ENCODE measurements around the gene KRT36. TPM values are rescaled to one million over a fixed set of nuclear protein-coding genes. Genes with fewer than 3 reads are reported as not detected.

The KRT36 gene
- polyA plus RNA-seq, 1 donor, result 0.03 TPM

- Histone ChIP-seq H3K4me1 (ENCODE audit: control insufficient read depth, insufficient read depth, low read length) (no peaks in the 10 kb centered on the region), H3K9me3 (ENCODE audit: control insufficient read depth, low read depth, low read length) (no peaks in the 10 kb centered on the region), H3K4me3 (ENCODE audit: low read length) (no peak overlapping the region), H3K27ac (ENCODE audit: low read length) (no peak overlapping the region), H3K36me3 (ENCODE audit: control insufficient read depth, insufficient read depth, low read length) (no peaks in the 10 kb centered on the region), H3K27me3 (ENCODE audit: control insufficient read depth, insufficient read depth, low read length) (peaks cover 26% of the 10 kb centered on the region)
- no peak for DNase-seq
- WGBS (ENCODE audit: insufficient coverage, low lambda C conversion rate), result no CpG with 5 or more reads among the region's 3 CpGs
Measured at GRCh38 chr17:41456204-41456603, 33.5 kb downstream of the KRT36 start.

DNA sequence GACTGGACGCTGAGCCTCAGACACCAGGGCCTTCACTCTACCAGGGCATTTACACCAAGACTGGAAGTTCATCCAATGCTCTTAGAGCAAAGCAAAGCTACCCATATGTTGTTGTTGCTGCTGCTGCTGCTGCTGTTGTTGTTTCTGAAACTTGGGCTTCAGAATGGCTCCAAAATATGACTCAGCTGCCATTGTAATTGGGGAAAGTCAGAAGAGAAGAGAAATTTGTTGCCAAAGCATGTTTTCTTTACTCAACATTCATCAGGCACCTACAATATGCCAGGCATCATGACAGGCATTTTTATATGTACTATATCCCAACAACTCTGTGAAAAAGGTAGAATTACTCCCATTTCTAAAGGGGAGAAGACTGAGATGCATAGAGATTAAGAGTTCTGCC is 34.5 kb downstream of the KRT36 start:
- Histone ChIP-seq H3K27me3 (ENCODE audit: control insufficient read depth, insufficient read depth, low read length) (peaks cover 26% of the 10 kb centered on the region), H3K36me3 (ENCODE audit: control insufficient read depth, insufficient read depth, low read length) (no peaks in the 10 kb centered on the region), H3K27ac (ENCODE audit: low read length) (no peak overlapping the region), H3K9me3 (ENCODE audit: control insufficient read depth, low read depth, low read length) (no peaks in the 10 kb centered on the region), H3K4me1 (ENCODE audit: control insufficient read depth, insufficient read depth, low read length) (no peaks in the 10 kb centered on the region), H3K4me3 (ENCODE audit: low read length) (no peak overlapping the region)
- WGBS (ENCODE audit: insufficient coverage, low lambda C conversion rate), result no CpG with 5 or more reads among the region's 1 CpG
- no peak for DNase-seq

DNA sequence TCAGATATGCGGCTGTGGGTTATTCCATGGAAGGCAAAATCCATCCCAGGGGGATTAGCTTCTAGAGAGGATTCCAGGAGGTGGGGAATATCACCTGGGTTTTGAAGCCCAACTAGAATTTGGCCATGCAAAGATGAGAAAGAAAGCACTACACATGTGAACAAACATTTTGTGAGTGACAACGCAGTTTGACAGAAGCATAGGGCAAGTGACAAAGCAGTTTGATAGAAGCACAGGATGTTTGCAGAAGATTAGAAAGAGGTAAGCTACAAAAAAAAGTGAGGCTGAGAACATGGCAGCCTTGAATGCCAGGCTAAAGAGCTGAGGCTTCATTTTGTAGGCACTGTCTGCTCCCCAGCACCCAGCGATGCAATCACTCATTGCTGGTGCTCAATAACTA is 36.6 kb downstream of the KRT36 start:
- no peaks in the 10 kb centered on the region for H3K9me3 ChIP-seq (ENCODE audit: control insufficient read depth, low read depth, low read length)
- H3K4me3 ChIP-seq (ENCODE audit: low read length), result no peak overlapping the region
- 100% methylated on average over 1 of the region's 3 CpGs for WGBS (ENCODE audit: insufficient coverage, low lambda C conversion rate)
- no peaks in the 10 kb centered on the region for H3K4me1 ChIP-seq (ENCODE audit: control insufficient read depth, insufficient read depth, low read length)
- H3K27me3 ChIP-seq (ENCODE audit: control insufficient read depth, insufficient read depth, low read length), result peaks cover 21% of the 10 kb centered on the region
- H3K27ac ChIP-seq (ENCODE audit: low read length), result no peak overlapping the region
- no peak for DNase-seq
- no peaks in the 10 kb centered on the region for H3K36me3 ChIP-seq (ENCODE audit: control insufficient read depth, insufficient read depth, low read length)

DNA sequence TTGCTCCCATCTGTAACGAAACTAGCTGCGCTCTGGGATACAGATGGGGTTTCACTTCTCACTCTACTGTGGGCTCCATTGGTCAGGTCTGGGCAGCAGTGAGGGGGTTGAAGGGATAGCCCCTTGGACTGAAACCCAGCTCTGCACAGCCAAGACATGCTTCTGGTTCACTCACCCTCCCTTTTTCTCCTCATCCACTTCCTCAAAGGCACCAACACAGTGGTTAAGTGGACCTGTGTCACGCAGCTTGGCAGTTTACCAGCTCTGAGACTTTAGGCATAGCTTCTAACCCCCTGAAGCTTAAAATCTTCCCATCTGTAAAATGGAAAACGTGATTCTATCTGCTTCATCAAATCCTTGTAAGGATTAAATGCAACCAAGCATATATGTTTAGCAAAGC is 37.4 kb downstream of the KRT36 start:
- WGBS (ENCODE audit: insufficient coverage, low lambda C conversion rate), result 73% methylated on average over 3 of the region's 4 CpGs
- Histone ChIP-seq H3K9me3 (ENCODE audit: control insufficient read depth, low read depth, low read length) (no peaks in the 10 kb centered on the region), H3K27ac (ENCODE audit: low read length) (no peak overlapping the region), H3K36me3 (ENCODE audit: control insufficient read depth, insufficient read depth, low read length) (no peaks in the 10 kb centered on the region), H3K4me3 (ENCODE audit: low read length) (no peak overlapping the region), H3K27me3 (ENCODE audit: control insufficient read depth, insufficient read depth, low read length) (peaks cover 21% of the 10 kb centered on the region), H3K4me1 (ENCODE audit: control insufficient read depth, insufficient read depth, low read length) (no peaks in the 10 kb centered on the region)
- DNase-seq, result no peak

GRCh38 chr17:41451154-41451728 is 38.5 kb downstream of the KRT36 start:
- no peak for DNase-seq
- Histone ChIP-seq H3K36me3 (ENCODE audit: control insufficient read depth, insufficient read depth, low read length) (no peaks in the 10 kb centered on the region), H3K27ac (ENCODE audit: low read length) (no peak overlapping the region), H3K4me1 (ENCODE audit: control insufficient read depth, insufficient read depth, low read length) (no peaks in the 10 kb centered on the region), H3K27me3 (ENCODE audit: control insufficient read depth, insufficient read depth, low read length) (peaks cover 25% of the 10 kb centered on the region), H3K9me3 (ENCODE audit: control insufficient read depth, low read depth, low read length) (no peaks in the 10 kb centered on the region), H3K4me3 (ENCODE audit: low read length) (no peak overlapping the region)
- no CpG with 5 or more reads among the region's 2 CpGs for WGBS (ENCODE audit: insufficient coverage, low lambda C conversion rate)

DNA sequence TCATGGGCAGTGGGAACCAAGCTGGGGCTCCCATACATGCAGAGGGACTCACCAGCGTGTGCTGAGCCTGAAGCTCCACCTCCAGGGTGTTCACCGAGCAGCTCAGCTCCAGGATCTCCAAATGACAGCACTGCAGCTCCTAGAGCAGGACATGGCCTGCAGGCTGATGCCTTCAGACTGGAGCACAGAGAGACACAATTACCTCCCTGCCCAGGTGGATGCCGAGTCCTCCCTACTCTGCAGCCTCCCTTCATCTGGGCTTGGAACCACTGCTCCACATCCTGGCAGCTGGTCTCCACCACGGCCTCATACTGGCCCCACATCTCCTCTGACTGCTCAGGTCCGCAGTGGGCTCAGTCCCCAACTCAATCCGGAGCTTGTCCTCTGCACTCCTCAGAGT is 40.7 kb downstream of the KRT36 start:
- H3K36me3 ChIP-seq (ENCODE audit: control insufficient read depth, insufficient read depth, low read length), result no peaks in the 10 kb centered on the region
- H3K9me3 ChIP-seq (ENCODE audit: control insufficient read depth, low read depth, low read length), result no peaks in the 10 kb centered on the region
- no peak overlapping the region for H3K4me3 ChIP-seq (ENCODE audit: low read length)
- H3K27me3 ChIP-seq (ENCODE audit: control insufficient read depth, insufficient read depth, low read length), result peaks cover 31% of the 10 kb centered on the region
- no CpG with 5 or more reads among the region's 6 CpGs for WGBS (ENCODE audit: insufficient coverage, low lambda C conversion rate)
- DNase-seq, result no peak
- no peak overlapping the region for H3K27ac ChIP-seq (ENCODE audit: low read length)
- no peaks in the 10 kb centered on the region for H3K4me1 ChIP-seq (ENCODE audit: control insufficient read depth, insufficient read depth, low read length)

GRCh38 chr17:41448506-41448905 is 41.2 kb downstream of the KRT36 start:
- no peak for DNase-seq
- Histone ChIP-seq H3K4me1 (ENCODE audit: control insufficient read depth, insufficient read depth, low read length) (no peaks in the 10 kb centered on the region), H3K4me3 (ENCODE audit: low read length) (no peak overlapping the region), H3K9me3 (ENCODE audit: control insufficient read depth, low read depth, low read length) (no peaks in the 10 kb centered on the region), H3K27me3 (ENCODE audit: control insufficient read depth, insufficient read depth, low read length) (peaks cover 29% of the 10 kb centered on the region), H3K27ac (ENCODE audit: low read length) (no peak overlapping the region), H3K36me3 (ENCODE audit: control insufficient read depth, insufficient read depth, low read length) (no peaks in the 10 kb centered on the region)
- WGBS (ENCODE audit: insufficient coverage, low lambda C conversion rate), result no CpG with 5 or more reads among the region's 2 CpGs

DNA sequence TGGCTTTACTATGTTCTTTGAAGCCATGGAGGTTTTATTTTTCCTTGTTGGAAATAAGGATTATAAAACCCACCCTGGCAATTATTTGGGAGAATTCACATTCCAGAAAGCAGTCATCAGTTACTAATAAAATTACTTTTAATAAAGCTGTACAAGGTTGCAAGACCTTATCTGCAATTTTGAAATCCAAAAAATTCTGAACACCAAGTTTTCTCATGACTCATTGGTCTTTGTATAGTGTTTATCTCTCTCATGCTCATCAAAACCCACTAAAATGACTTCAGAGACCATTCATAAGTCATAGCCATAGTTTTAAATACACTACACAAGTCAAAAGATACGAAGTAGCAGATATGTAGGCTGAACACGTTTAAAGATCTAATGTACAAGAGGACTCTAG is 42.9 kb downstream of the KRT36 start:
- peaks cover 29% of the 10 kb centered on the region for H3K27me3 ChIP-seq (ENCODE audit: control insufficient read depth, insufficient read depth, low read length)
- no peaks in the 10 kb centered on the region for H3K36me3 ChIP-seq (ENCODE audit: control insufficient read depth, insufficient read depth, low read length)
- DNase-seq, result no peak
- WGBS (ENCODE audit: insufficient coverage, low lambda C conversion rate), result no CpG with 5 or more reads among the region's 2 CpGs
- H3K4me1 ChIP-seq (ENCODE audit: control insufficient read depth, insufficient read depth, low read length), result no peaks in the 10 kb centered on the region
- no peaks in the 10 kb centered on the region for H3K9me3 ChIP-seq (ENCODE audit: control insufficient read depth, low read depth, low read length)
- no peak overlapping the region for H3K4me3 ChIP-seq (ENCODE audit: low read length)
- H3K27ac ChIP-seq (ENCODE audit: low read length), result no peak overlapping the region

DNA sequence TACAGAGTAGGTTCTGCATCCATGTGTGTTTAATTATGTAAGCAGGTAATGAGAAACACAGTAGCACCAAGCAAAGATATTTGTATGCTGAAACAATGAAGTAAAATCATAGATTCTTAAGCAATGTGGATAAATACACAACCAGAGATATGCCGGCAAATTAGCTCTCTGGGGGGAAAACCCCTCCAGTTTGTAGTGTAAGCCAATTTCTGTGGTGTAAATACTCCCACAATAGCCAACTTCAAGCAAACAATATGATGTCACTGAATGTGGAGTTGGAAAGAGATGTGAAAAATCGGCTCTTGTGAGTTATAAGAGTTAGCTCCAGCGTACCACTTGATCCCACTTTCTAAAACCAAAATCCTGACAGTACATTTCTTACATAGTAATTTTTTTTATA is 45.1 kb downstream of the KRT36 start:
- WGBS (ENCODE audit: insufficient coverage, low lambda C conversion rate), result 71% methylated on average over 2 of the region's 3 CpGs
- H3K27ac ChIP-seq (ENCODE audit: low read length), result no peak overlapping the region
- DNase-seq, result no peak
- no peak overlapping the region for H3K4me3 ChIP-seq (ENCODE audit: low read length)
- H3K36me3 ChIP-seq (ENCODE audit: control insufficient read depth, insufficient read depth, low read length), result no peaks in the 10 kb centered on the region
- H3K27me3 ChIP-seq (ENCODE audit: control insufficient read depth, insufficient read depth, low read length), result peaks cover 33% of the 10 kb centered on the region
- H3K9me3 ChIP-seq (ENCODE audit: control insufficient read depth, low read depth, low read length), result no peaks in the 10 kb centered on the region
- no peaks in the 10 kb centered on the region for H3K4me1 ChIP-seq (ENCODE audit: control insufficient read depth, insufficient read depth, low read length)

DNA sequence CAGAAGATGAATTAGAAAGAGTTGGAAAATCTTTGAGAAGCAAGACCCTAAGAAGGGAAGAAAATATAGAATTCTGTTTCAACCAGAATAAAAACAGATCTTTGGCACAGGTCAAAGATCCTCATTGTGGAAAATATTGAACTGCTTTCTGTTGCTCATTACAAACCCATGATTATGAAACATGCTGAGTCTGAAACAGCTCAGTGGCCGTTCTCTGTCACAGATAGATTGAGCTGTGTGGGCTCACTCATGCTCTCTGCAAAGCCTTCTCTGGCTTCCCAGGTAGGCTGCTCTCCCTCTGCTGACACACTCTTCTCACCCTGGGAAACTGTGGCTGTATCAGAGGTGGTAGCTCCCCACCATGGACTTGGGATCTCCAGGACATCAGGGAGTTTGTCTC is 45.5 kb downstream of the KRT36 start:
- H3K9me3 ChIP-seq (ENCODE audit: control insufficient read depth, low read depth, low read length), result no peaks in the 10 kb centered on the region
- H3K36me3 ChIP-seq (ENCODE audit: control insufficient read depth, insufficient read depth, low read length), result no peaks in the 10 kb centered on the region
- no CpG with 5 or more reads among the region's 1 CpG for WGBS (ENCODE audit: insufficient coverage, low lambda C conversion rate)
- H3K4me1 ChIP-seq (ENCODE audit: control insufficient read depth, insufficient read depth, low read length), result no peaks in the 10 kb centered on the region
- H3K27me3 ChIP-seq (ENCODE audit: control insufficient read depth, insufficient read depth, low read length), result peaks cover 33% of the 10 kb centered on the region
- H3K27ac ChIP-seq (ENCODE audit: low read length), result no peak overlapping the region
- DNase-seq, result no peak
- no peak overlapping the region for H3K4me3 ChIP-seq (ENCODE audit: low read length)

DNA sequence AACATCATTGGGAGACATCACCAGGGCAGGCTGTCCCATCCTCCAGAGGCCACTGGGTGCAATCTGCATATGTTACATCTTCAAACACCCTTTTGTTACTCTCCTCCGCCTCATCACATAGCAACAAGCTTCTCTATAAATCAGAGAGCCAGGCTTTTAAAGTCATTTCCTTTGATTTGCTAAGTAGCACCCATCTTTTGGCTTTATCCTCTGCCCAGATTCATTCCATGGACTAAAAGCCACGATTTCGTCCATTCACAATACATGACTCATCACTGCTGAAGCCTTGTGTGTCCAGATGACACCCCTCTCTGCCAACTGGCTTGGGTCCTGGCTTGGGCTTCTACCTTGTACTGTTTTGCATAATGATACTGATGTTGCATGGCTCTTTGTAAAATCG is 47.0 kb downstream of the KRT36 start:
- no CpG with 5 or more reads among the region's 4 CpGs for WGBS (ENCODE audit: insufficient coverage, low lambda C conversion rate)

More for the DNA sequence above, 47.0 kb downstream of the KRT36 start:
- DNase-seq, result no peak
- no peaks in the 10 kb centered on the region for H3K36me3 ChIP-seq (ENCODE audit: control insufficient read depth, insufficient read depth, low read length)
- H3K27ac ChIP-seq (ENCODE audit: low read length), result no peak overlapping the region
- peaks cover 29% of the 10 kb centered on the region for H3K27me3 ChIP-seq (ENCODE audit: control insufficient read depth, insufficient read depth, low read length)
- H3K4me3 ChIP-seq (ENCODE audit: low read length), result no peak overlapping the region
- no peaks in the 10 kb centered on the region for H3K9me3 ChIP-seq (ENCODE audit: control insufficient read depth, low read depth, low read length)
- H3K4me1 ChIP-seq (ENCODE audit: control insufficient read depth, insufficient read depth, low read length), result no peaks in the 10 kb centered on the region
